Measurements from ENCODE around the gene DICER1.

Gene DICER1

DNA sequence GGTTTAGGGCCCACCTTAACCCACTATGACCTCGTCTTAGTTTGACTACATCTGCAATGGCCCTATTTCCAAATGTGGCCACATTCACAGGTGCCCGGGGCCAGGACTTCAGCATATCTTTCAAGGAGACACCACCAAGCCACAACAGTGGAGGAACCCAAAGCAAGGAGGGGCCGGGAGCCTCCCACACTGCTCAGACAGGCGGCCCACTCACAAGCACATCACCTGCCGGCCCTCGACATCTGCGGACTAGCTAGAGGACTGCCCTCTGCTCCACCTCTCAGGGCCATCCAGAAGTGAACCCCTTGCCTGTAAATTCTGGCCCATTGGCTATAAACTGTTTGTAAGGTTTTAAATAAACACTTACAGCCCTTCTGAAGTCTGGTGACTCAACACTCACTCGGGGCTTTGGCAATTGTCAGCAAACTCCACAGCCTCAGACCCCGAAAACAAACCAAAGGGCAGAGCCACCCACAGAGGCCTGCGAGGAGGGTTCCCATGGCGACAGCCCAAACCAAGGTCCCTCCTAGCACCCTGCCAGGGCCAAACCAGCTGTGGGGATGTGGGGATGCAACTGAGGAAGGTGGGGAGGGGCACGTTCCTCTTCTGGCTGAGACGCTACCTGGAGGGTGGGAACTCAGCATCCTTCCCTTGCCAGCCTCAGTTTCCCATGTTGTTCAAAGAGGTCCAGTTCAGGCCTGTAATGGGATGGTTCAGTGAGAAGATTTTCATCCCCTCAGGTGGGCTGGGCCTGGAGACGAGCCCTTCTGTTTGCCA lies 95.8 kb downstream of the DICER1 start:
- DNase-seq (ENCODE audit: low read depth in 2 of 2), result no peak

DNA sequence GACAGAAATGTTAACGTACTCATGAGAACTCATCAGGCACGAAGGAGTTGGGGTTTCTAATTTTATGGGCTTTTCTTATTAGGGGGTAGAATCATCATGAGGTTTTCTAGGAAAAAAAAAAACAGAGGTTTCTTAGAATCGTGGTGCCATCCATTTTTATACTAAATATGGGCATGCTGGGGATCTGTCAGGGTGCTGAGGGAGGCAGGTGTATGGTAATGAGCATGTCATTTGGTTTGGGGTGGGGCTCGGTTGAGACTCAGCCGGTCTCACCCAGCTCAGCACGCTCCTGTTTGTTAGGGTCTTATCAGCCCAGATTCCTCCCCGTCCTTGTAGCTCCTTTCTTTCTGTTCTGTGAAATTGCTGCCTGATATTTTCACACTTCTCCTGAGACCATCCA lies 98.2 kb downstream of the DICER1 start:
- DNase-seq (ENCODE audit: low read depth in 2 of 2), result no peak

DNA sequence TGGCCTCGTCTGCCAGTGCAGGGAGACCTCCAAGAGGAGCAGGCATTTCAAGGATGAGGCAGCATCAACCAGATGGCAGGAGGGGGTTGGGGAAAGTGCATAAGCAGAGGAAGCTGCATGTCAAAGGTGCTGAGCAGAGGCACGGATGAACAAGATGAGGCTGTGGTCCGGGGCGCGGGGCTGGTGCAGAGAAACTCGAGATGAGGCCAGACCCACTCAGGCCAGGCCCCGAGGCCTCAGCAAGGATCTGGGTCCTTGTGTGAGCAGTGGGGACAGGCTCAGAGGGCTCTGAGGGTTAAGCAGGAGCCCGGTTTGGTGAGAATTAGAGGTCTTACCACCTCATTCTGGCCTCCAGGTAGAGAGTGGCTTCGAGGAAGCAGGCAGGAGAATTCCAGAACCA lies 98.8 kb downstream of the DICER1 start:
- no peak for DNase-seq (ENCODE audit: low read depth in 2 of 2)

DNA sequence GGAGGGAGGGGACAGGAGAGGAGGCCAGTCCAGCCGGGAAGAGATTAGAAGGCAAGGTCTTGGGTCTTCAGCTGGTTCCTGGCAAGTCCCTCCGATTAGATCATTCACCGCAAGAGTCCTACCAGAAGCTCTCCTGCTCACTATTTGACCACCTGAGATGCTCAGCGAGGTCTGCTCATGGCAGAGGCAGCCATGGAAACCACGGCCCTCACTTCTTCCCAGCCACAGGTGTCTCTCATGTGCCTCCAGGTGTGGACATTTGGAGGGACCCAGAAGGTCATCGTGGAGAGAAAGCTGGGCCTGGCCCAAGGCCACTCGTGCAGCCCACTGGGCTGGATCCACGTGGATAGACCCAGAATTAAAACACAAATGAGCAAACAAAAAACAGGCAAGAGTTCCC lies 99.5 kb downstream of the DICER1 start:
- no peak for DNase-seq (ENCODE audit: low read depth in 2 of 2)

DNA sequence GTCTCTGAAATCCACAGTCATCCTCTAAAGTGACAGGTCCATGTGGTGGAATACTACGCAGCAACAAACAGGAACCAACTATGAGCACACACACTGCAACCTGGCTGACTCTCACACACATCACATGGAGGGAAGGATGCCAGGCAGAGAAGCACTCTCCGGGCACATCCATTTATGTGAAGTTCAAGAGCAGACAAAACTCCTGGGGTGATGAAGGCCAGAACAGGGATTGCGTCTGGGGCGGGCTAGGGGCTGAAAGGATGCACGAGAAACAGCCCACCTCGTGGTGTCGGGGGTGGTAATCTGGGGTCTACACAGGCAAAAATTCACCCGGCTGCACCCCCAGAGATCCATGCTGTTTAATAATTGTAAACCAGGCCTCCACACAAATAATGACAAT lies 100.2 kb downstream of the DICER1 start:
- DNase-seq (ENCODE audit: low read depth in 2 of 2), result no peak

DNA sequence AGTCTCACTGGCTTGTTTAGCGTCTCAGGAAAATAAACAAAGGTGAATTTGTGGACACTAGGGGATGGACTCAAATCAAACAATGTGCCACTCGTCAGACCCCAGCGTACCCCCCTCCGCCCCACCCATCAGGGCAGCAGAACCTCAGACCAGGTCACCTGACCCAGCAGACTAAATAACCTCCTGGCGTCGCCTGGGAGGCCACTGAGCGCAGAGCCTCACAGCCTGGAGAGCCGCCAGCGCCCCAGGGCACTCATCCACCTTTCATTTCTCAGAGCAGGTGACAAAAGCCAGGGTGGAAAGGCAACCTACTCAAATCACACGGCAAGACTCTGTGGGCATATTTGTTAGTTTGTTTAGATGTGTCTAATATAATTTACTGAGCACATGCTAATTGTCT lies 100.9 kb downstream of the DICER1 start:
- no peak for DNase-seq (ENCODE audit: low read depth in 2 of 2)

DNA sequence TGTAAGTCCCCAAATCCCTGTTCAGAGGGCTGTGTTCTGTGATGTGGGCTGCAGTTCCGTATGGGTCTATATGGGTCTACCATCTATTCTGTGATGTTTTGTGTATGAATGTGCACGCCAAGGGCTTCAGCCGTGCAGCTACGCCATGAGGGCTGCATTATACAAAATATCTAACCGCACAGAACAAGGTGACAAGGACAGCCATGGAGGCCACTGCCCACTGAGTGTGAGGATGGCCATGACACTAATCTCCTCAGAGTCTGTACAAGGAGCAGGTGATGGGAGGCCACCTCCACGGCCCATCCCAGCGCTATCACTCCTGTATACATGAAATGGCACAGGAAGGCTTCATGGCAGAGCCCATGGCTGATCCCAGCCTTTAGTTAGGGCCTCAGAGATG lies 102.0 kb downstream of the DICER1 start:
- DNase-seq (ENCODE audit: low read depth in 2 of 2), result no peak

DNA sequence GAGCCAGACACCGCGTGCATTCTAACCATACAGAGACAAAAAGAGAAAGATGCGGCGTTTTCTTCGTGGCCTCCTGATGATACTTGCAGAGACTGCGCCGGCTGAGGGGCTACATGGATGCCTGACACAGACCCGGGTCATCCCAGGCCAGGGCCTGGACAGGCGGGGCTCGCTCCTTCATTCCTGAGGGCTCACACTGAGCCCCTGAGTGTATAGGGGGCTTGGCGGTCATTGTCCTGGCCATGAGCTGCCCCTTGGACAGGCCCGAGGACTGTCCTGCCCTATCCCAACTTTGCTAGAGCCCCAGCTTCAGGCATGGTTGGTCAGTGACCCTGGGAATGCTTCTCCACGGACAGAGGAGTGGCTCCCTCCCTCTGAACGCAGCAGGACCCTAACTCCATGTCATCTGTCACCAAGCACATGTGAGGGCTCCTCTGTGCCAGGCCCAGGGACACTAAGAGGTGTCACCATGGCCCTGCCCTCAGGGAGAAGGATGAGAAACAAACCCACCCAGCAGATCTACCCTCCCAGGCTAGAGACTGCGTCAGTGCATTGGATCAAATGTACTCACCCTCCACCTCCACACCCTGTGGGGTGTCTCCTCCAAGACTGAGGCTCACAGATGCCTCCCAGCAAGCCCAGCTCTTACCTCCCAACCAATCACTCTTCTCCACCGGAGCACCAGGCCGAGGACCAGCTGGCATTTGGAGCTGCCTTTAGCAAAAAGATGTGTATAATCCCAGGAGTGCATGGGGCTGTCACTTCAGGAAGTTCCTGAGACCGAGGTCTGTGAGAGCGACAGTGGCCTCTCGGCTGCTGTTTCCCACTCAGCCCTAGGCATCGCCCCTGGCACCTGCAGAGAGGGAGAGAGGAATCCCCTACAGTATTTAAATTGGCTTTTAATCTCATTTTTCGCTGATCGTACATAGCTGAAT lies 102.7 kb downstream of the DICER1 start:
- DNase-seq (ENCODE audit: low read depth in 2 of 2), result no peak

DNA sequence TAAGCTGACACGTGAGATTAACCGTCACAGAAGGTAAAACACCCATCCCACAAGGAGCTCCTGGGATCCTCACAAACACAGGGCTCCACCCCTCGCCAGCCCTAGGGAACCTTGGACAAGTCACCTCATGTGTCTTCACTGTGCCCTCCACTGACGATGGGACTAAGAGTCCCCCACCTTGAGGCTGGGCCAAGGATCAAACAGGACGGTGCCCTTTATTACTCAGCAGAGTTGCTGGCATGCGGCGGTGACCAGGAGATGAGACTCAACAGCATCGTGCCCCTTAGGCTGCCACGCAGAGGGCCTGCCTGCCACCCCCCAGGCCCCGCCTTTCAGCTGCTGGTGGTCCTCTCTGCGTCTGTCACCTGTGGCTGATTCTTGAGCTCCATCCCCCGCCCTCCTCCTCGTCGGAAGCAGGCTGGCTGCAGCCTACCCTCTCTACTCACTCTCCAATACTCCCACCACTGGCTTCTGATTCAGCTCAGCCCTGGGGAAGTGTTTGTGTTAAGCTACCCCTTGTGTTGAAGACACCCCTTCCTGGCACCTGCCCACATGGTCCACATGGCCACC lies 105.2 kb downstream of the DICER1 start:
- no peak for DNase-seq (ENCODE audit: low read depth in 2 of 2)

DNA sequence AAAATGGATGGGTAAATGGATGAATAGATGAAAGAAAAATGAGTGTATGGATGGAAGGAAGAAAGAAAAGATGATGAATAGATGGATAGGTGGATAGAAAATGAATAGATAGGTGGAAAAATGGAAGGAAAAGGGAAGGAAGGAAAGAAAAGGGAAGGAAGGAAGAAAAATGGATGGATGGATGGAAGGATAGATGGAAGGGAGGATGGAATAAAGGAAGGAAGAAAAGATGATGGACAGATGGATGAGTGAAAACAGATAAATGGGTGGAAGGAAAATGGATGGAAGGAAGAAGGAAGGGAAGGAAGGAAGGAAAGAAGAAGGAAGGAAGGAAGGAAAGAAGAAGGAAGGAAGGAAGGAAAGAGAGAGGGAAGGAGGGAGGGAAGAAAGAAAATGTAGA lies 107.4 kb downstream of the DICER1 start:
- no peak for DNase-seq (ENCODE audit: low read depth in 2 of 2)

DNA sequence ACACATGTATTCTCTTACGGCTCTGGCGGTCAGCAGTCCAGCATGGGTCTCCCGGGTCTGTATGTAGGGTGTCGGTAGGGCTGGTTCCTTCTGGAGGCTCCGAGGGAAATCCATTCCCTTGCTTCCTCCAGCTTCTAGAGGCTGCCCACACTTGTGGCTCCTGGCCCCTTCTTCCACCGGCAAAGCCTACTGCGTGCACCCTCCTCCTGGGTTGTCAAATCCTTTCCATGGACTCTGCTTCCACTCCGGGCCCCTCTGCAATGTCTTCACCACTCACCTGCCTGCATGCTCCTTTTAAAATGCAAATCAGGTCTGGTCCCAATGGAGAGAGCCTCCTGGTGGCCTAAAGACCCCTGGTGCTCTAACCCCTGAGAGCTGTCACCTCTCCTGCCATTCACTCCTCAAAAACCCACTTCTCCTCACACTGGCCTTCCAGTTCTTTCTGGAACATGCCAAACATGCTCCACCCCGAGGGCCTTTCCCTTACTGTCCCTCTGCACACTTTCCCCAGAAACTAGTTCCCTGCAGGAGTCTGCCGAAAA lies 108.5 kb downstream of the DICER1 start:
- no peak for DNase-seq (ENCODE audit: low read depth in 2 of 2)

DNA sequence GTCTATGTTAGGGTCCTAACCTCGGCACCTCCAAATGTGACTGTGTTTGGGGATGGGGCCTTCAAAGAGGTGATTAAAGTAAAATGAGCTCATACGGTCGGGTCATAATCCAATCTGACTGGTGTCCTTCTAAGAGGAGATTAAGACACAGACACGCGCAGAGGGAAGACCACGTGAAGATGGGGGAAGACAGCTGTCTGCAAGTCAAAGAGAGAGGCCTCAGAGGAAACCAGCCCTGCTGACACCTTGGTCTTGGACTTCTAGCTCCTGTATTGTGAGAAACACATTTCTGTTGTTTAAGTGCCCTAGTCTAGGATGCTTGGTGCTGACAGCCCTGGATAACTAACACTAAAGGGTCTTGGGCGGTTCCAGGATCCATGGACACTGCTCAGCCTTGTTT lies 109.6 kb downstream of the DICER1 start:
- no peak for DNase-seq (ENCODE audit: low read depth in 2 of 2)

DNA sequence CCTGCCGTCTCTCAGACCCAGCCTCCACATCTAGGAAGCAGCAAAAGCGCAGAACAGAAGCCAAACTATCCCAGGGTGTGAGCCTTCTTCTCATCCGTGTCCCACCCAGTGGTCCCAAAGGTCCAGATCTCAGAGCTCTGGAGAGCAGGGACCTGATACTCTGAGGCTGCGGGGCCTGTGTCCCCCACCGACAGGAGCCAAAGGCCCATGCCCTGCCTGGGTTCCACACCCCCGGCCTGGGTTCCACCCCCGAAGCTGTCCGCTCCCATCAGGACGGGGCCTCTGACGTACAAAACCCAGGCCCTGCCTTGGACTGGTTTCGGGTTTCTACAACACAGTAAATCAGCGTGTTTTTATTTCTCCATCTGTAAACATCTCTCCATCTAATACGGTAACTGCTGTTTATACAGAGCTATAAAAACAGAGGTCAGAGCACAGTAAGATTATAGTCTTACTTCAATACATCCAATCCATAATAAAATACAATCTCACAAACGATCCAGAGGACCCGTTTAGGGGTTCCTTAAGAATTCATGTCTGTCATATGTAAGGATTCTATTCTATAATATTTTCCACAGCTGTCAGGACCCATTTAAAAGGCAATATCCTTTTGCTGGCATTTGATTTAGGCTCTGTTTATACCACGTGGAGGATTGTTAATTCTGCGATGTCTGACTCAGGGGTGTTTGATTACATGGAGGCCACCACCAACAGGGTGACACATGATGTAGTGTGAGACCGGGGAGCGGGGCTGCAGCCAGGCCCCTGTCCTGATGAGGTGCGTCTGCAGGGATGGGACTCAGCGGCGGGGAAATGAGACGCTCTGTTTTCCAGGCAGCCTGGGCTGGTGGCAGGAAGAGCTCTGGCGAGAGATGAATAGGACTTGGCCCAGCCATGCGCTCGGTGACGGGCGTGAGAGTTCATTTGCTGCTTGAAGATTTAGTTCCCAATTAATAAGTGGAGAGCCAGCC lies 110.3 kb downstream of the DICER1 start:
- DNase-seq (ENCODE audit: low read depth in 2 of 2), result no peak

DNA sequence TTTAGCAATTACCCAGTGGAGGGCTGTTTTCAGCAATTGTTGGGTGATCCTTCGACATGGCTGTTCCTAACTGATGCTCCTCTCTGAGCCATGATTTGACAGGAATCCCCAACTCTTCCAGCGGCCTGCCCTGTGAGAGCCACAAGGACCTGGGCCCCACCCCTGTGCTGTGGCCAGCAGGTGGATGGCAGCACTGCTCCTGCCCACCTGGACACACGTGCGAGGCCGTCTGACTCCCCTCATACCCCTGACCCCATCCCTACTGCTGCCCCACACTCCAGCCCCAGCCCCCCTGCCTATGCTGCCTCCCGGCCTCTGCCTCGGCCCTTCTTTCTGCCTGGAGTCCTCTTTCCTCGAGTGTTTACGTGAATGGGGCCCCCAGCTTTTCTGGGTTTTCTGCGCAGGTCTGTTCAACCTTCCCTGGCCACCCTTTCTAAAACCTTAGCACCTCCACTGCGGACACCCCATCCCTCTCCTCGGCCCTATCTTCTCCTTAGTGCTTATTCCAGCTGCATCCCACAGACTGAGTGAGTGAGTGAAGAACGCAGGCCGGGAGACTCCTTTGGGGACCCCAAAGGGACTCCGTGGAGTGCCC lies 111.4 kb downstream of the DICER1 start:
- DNase-seq (ENCODE audit: low read depth in 2 of 2), result no peak

DNA sequence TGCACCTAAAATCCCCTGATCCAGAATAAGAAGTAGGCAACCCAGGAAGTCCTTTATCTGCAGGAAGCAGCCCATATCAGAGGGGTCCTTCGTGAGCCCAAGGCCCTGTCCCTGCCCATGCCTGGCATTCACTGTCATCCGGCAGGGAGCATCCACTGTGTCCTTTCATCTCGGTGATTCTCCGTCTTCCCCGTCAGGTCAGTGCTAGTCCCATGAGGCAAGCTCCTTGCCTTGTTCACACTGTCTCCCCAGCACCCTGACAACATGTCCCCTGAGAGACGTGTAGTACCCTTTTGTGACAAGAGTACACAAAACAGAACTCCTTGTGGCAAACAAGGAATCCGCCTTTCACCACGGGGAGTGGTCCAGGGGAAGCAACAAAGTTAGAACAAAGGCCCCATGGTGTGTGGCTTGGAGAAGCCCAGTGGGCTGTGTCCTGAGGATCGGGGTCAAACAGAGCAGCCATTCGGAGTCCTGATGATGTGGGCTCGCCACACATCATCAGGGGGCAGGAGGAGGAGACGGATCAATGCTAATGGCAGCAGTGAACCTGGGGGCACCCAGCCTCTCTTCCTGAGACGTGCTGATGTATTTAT lies 112.1 kb downstream of the DICER1 start:
- DNase-seq (ENCODE audit: low read depth in 2 of 2), result no peak

DNA sequence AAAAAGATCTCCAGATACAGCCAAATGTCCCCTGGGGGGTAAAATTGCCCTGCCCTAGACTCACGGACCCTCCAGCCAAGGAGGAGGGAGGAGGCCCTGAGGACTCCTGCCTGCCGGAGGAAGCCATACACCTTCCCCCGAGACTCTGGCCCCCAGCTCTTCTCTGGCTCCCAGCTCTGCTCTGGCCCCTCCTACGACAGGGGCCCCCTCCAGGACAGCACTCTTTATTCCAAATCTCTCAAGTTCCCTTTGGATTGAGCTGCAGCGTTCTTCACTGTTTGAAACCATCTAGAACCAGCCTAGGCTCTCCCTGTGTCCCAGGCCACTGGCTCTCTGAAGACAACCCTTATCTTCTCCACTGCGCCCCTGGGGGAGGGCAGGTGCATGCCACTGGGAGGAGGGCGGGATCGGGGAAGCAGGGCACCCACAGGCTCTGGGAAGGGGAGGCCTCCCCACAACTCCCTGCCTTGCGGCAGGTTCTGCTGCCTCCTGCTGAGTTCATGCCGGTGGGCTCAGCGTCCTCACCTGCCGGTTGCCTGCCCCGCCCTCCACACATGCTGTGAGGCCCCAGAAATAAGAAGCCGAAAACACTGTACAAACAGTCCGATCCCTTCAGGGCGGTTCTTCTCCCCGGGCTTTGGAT lies 112.7 kb downstream of the DICER1 start:
- DNase-seq (ENCODE audit: low read depth in 2 of 2), result no peak

DNA sequence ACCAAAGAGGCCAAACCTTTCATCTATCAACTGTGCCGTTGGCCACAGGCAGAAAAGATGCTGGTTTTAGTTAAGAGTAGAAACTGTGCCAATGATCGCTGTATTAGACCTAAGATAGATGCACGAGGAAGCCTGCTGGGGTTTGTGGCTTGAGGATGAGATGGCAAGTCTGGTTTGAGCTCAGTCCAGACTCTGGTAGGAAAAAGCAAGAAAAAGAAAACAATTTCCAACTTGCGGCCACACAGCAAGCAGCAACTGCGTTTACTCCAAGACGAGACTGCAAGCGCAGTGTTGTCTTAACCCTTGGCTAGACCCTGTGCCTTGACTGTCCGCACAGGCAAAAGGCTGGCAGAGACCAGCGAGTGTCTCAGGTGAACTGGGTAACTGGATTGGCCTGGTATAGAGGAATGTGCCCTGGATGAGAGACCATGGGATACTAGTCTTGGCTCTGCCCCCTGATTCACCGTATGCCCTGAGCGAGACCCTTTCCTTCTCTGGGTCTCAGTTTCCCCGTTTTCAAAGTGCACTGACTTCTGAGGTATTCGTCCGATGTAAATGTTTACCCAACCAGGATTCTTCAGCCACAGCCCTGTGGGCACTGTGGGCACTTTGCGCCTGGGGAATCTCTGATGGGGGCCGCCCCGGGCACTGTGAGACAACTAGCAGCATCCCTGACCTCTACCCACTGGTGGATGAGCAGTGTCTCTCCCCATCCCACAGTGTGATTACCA lies 113.4 kb downstream of the DICER1 start:
- DNase-seq (ENCODE audit: low read depth in 2 of 2), result no peak

DNA sequence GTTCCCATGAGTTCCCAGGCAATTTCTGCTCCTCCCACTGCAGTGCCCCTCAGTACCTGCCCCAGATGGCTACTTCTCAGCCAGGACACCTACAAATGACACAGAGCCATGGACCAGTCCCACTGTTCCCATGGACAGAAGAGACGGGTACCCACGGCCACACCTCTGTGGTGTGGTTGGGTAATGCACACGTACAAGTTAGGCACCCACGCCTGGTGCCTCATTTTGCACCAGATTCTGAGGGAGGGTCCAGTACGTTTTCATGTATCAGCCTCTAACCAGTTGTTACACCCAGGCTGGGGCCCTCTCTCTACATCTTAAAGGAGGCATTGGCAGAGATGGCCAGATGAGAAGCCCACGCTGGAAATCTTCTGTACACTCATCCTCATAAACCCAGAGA lies 114.0 kb downstream of the DICER1 start:
- no peak for DNase-seq (ENCODE audit: low read depth in 2 of 2)

DNA sequence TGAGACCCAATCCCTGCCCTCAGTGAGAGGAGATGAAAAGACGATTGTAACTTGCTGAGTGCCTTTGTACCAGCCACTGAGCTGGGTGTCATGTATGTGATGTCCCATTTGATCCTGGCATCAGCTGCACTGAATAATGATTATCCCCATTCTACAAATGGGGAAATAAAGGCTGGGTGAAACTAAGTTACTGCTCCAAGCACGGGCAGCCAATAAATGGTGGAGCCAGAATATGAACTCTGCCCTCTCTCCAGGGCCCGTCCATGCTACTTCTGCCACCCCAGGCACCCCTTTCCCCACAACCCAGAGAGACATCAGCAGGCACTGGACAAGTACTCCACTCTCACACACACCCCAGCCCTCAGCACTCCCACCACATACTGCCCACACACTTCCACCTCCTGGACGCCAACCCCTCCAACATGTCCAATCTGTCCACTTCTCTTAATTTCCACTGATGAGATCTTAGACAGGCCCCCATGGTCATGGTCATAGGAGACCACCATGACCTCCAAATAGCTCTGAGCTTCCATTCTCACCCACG lies 115.8 kb downstream of the DICER1 start:
- DNase-seq (ENCODE audit: low read depth in 2 of 2), result no peak
